HG03469 (cell line): ENCODE measurements around the gene MEI1.
"Not testable (repeated sequence)": the region's sequence is repeated elsewhere in the genome, so short reads cannot be mapped to it uniquely, and the experiment has no call there.

ENCODE experiments used
- ATAC-seq: cut with Tn5 transposase; IDR thresholded peaks from one replicate; pipeline ENCODE4 v1.9.1; 2021; ENCODE audit warnings: mild to moderate bottlenecking, moderate library complexity, moderate number of reproducible peaks; ENCODE audit not compliant: unreplicated experiment

The MEI1 gene

DNA sequence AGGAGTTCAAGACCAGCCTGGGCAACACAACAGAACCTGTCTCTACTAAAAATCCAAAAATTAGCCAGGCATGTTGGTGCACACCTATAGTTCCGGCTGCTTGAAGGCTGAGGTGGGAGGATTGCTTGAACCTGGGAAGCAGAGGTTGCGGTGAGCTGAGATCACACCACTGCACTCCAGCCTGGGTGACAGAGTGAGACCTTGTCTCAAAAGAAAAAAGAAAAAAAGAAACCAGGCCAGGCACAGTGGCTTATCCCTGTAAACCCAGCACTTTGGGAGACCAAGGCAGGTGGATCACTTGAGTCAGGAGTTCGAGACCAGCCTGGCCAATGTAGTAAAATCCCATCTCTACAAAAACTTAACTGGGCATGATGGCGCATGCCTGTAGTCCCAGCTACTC is 33.9 kb downstream of the MEI1 start:
- not testable (repeated sequence) for ATAC-seq

DNA sequence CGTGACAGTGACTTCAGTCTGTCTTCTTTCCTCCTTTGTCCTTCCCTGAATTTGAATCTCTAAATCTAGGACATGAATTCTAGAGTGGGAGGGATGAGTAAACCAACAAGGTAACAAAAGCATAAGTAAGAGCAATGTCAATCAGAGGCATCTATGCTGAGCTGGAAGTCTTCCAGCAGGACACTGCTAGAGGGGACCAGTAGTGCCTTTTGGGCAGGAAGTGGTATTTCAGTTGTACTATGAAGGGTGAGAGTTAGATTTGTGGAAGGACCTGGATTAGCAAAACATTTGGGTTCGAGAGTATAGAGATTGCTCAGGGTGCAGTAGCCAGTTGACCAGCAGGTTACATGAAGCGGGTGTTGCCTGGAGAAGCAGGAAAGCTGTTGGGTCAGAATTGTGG is 40.3 kb downstream of the MEI1 start:
- ATAC-seq, result no peak

GRCh38 chr22:41742918-41743317 is 43.6 kb downstream of the MEI1 start:
- ATAC-seq, result no peak

GRCh38 chr22:41745968-41746367 is 46.7 kb downstream of the MEI1 start:
- no peak for ATAC-seq

- ATAC-seq, result peak; percentile 55
These were observed 47.5 kb downstream of the MEI1 start for GRCh38 chr22:41746567-41747400.

GRCh38 chr22:41752011-41752970 is 53.0 kb downstream of the MEI1 start:
- no peak for ATAC-seq

DNA sequence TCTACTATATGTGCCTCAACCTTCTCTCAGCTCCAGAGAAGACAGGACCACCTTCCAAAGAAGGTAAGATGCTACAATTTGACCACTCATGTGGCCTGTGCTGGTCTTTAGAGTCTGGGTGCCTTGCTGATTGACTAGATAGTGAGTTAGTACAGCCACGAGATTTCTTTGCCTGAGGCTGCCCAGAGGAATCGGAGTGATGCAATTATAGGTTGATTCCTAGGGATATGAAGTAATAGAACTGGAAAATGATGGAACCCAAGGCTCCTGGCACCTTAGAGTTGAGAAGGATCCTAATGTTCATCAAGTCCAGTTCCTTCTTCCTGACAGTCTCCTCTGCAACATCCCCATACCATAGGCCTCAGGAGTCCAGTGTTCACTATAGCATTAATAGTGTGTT is 54.7 kb downstream of the MEI1 start:
- ATAC-seq, result no peak

DNA sequence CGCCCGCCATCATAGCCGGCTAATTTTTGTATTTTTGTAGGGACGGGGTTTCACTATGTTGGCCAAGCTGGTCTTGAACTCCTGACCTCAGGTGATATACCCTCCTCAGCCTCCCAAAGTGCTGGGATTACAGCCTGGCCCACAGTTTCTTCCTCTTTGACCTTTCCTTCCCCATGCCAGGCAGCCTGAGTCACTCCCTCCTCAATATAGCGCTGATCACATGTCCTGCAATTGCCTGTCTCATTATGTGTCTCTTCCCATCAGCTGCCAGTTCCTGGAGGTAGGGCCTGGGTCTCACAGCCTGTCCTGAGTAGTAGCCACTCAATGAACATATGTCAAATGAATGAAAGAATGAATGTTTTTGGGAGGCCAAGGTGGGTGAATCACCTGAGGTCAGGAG is 58.2 kb downstream of the MEI1 start:
- no peak for ATAC-seq

DNA sequence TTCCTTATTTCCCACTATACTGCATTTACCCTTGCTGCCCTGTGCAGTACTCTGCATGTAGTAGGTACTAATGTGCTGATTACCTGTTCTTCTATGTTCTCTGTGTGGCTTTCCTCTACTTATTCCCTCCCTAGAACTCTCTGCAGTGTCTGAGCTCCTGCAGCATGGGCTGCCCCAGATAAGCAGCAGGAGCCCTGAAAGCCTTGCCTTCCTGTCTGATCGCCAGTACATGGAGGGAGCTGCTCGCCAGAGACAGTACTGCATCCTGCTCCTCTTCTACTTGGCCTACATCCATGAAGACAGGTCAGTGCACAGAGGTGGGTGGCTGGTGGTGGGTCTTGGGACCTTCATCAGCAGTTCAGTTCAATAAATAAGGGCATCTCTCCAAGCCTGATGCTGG is 58.9 kb downstream of the MEI1 start:
- ATAC-seq, result no peak

DNA sequence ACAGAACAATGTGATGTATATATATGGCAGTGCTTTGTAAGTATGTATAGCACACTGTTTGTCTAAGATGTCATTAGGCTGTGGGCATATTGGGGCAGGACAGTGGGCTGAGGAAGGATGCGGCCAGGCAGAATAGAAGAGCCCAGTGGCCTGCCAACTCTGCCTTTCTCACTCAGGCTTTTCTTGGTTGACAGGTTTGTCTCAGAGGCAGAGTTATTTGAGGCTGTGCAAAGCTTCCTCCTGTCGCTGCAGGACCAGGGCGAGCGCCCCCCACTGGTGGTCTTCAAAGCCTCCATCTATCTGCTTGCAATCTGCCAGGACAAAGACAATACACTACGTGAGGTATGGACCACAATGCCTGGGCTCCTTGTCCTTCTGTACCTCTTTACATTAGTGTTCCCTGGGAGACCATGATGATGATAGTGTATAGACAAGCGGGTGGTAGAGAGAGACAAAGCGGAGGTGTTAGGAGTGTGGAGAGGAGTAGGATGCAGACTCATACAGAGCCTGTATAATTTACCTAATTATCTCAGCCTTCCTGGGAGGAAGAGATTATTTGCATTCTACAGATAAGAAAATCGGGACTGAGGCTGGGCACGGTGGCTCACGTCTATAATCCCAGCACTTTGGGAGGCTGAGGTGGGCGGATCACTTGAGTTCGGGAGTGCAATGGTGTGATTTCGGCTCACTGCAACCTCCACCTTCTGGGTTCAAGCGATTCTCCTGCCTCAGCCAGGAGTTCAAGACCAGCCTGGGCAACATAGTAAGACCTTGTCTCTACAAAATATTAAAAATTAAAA is 63.9 kb downstream of the MEI1 start:
- ATAC-seq, result no peak

DNA sequence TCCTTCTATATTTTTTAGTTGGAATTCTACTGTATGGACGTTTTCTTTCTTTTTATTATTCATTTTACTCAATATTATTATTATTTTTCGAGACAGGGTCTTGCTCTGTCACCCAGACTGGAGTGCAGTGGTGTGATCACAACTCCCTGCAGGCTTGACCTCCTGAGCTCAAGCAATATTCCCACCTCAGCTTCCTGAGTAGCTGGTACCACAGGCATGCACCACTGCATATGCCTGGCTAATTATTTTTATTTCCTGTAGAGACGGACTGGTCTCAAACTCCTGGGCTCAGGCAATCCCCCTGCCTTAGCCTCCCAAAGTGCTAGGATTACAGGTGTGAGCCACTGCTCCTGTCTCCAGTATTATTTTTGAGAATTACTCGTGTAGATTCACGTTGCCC is 67.2 kb downstream of the MEI1 start:
- ATAC-seq, result no peak

DNA sequence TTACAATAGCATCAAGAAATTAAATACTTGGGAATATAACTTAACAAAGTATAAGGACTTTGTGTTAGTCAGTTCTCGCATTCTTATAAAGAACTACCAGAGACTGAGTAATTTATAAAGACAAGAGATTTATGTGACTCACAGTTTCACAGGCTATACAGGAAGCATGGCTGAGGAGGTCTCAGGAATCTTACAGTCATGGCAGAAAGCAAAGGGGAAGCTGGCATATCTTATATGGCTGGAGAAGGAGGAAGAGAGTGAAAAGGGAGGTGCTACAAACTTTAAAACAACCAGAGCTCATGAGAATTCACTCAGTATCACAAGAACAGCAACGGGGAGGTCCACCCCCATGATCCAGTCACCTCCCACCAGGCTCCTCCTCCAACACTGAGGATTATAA is 69.1 kb downstream of the MEI1 start:
- ATAC-seq, result no peak

DNA sequence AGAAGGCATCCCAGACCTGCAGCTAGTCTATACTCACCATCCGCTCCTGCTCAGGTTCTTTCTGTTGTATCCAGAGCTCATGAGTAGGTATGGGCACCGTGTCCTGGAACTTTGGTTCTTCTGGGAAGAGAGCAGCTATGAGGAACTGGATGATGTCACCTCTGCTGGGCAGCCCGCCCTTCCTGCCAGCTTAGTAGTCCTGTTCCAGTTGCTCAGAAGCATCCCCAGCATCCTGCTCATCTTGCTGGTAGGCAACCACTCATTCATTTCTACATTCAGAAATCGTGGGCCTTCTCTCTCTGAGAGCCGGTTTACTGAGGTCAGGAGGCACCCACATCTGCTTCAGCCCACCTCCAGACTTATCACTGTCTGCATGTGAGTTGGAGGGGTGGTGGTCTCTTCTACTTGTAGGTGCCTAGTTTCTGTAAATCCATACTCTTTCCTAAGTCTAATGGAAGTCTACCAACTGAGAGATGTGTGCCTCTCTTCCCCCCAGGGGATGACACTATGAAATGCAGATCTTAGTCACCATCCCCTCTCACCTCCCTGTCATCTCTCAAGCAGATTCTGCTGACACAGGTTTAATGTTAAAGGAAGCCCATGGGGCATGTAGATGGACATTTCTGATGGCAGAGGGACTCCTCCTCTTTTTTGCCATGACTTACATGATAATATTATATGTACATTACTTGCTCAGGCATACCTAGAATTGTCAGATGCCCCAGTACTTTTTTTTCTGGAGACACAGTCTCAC is 71.6 kb downstream of the MEI1 start:
- no peak for ATAC-seq

- no peak for ATAC-seq
These were observed 72.9 kb downstream of the MEI1 start for GRCh38 chr22:41772198-41772597.

GRCh38 chr22:41772645-41773044 is 73.3 kb downstream of the MEI1 start:
- no peak for ATAC-seq

DNA sequence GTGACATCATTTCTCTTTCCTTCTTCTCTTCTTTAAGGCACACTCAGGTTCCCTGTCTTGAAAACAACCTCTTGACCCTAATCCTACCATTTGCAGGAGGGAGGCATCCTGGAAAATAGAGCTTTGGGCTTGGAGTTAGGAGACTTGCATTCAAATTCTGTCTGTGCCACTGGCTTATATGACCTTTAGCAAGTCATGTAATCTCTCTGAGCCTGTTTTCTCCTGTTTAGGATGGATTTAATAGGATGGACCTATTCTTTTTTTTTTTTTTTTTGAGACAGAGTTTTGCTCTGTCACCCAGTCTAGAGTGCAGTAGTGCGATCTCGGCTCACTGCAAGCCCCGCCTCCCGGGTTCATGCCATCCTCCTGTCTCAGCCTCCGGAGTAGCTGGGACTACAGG is 76.0 kb downstream of the MEI1 start:
- ATAC-seq, result no peak

GRCh38 chr22:41775976-41776375 is 76.7 kb downstream of the MEI1 start:
- no peak for ATAC-seq

GRCh38 chr22:41776381-41776780 is 77.1 kb downstream of the MEI1 start:
- no peak for ATAC-seq

- ATAC-seq, result no peak
These were observed 78.6 kb downstream of the MEI1 start for GRCh38 chr22:41777749-41778425.
